Loucy (cell line): ENCODE results near the gene GRIK2.

Experiments
- EZH2phosphoT487 ChIP-seq: fragments of 200-600 bp; IDR thresholded peaks from 2 replicates; pipeline ENCODE4 v1.6.1; 2018; ENCODE audit warnings: antibody characterized with exemption, mild to moderate bottlenecking, moderate library complexity, borderline replicate concordance
- TF ChIP-seq, protein P1 (sequence below): fragments of 200-600 bp; sonication (generic); conservative IDR thresholded peaks from 2 replicates; pipeline ENCODE4 v1.5.1; 2014; ENCODE audit warnings: mild to moderate bottlenecking, antibody characterized with exemption, low read length

DNA sequence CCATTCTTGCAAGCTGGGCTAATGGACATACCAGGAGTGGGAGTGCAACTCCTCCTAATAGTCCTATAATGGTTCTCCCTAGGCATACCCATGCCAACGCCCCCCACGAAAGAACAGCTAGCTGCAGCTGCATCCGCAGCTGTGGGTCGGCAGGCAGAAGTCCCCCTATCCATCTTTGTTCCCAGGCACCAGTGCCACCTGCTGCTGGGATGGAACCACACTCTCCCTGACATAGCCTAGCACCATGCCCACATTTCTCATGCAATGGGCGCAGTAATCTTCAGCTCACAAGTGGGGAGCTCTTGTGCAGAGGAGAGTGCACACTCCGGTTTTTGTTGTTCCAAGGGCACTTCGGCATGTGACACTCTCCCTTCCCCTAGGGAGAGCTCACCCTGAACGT, 567.8 kb downstream of the GRIK2 start:
- TF ChIP-seq, protein P1, sequence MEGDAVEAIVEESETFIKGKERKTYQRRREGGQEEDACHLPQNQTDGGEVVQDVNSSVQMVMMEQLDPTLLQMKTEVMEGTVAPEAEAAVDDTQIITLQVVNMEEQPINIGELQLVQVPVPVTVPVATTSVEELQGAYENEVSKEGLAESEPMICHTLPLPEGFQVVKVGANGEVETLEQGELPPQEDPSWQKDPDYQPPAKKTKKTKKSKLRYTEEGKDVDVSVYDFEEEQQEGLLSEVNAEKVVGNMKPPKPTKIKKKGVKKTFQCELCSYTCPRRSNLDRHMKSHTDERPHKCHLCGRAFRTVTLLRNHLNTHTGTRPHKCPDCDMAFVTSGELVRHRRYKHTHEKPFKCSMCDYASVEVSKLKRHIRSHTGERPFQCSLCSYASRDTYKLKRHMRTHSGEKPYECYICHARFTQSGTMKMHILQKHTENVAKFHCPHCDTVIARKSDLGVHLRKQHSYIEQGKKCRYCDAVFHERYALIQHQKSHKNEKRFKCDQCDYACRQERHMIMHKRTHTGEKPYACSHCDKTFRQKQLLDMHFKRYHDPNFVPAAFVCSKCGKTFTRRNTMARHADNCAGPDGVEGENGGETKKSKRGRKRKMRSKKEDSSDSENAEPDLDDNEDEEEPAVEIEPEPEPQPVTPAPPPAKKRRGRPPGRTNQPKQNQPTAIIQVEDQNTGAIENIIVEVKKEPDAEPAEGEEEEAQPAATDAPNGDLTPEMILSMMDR, result no peak
- no peak for TF ChIP-seq EZH2phosphoT487
